WTC11 (cell line): ENCODE measurements around the gene LRRC32. TPM values are rescaled to one million over a fixed set of nuclear protein-coding genes. Genes with fewer than 3 reads are reported as not detected.

Experiments
- ATAC-seq: fragments of 200-7000 bp; cut with Tn5 transposase; 2 replicates; pipeline ENCODE4 v1.10.0; 2021; ENCODE audit warnings: mild to moderate bottlenecking, moderate library complexity
- CTCF ChIA-PET: fragments of 300-600 bp; sonication (Branson Sonifier 250); formaldehyde crosslinking; loops from one replicate; lab custom pipeline; 2021; ENCODE audit warnings: antibody characterized with exemption; lab: Charles Lee
- POLR2A ChIA-PET: fragments of 350-600 bp; sonication (Branson Sonifier 250); formaldehyde crosslinking; loops from one replicate; lab custom pipeline; 2021; ENCODE audit warnings: antibody characterized with exemption; lab: Charles Lee
- DNase-seq: peaks from one replicate; pipeline ENCODE4 v3.0.0; 2021; ENCODE audit warnings: low spot score
- H3K27ac Mint-ChIP-seq: 2 replicates; pipeline ENCODE4 v1.8.0; 2021; ENCODE audit warnings: mixed read lengths
- H3K27me3 Mint-ChIP-seq: 2 replicates; pipeline ENCODE4 v1.8.0; 2021; ENCODE audit warnings: low read depth, mild to moderate bottlenecking, moderate library complexity, mixed read lengths
- H3K36me3 Mint-ChIP-seq: 2 replicates; pipeline ENCODE4 v1.8.0; 2021; ENCODE audit warnings: mixed read lengths
- H3K4me1 Mint-ChIP-seq: 2 replicates; pipeline ENCODE4 v1.8.0; 2022; ENCODE audit warnings: mixed read lengths
- H3K4me3 Mint-ChIP-seq: 2 replicates; pipeline ENCODE4 v1.8.0; 2021; ENCODE audit warnings: mild to moderate bottlenecking, moderate library complexity, mixed read lengths
- H3K9me3 Mint-ChIP-seq: 2 replicates; pipeline ENCODE4 v1.8.0; 2021; ENCODE audit warnings: mixed read lengths
- ATF3 ChIP-seq: sonication (generic); formaldehyde crosslinking; conservative IDR thresholded peaks from 2 replicates; pipeline ENCODE4 v1.8.1; 2022; ENCODE audit warnings: mild to moderate bottlenecking, missing genetic modification reagents
- CBFB ChIP-seq: sonication (generic); formaldehyde crosslinking; IDR thresholded peaks from 2 replicates; pipeline ENCODE4 v1.8.1; 2022; ENCODE audit warnings: mild to moderate bottlenecking, low read depth, missing genetic modification reagents
- CREB1 ChIP-seq: sonication (generic); formaldehyde crosslinking; IDR thresholded peaks from 2 replicates; pipeline ENCODE4 v1.8.0; 2023; ENCODE audit warnings: mild to moderate bottlenecking, missing genetic modification reagents
- E2F1 ChIP-seq: sonication (generic); formaldehyde crosslinking; IDR thresholded peaks from 2 replicates; pipeline ENCODE4 v1.8.0; 2022; ENCODE audit warnings: mild to moderate bottlenecking, missing genetic modification reagents
- ESRRA ChIP-seq: sonication (generic); formaldehyde crosslinking; IDR thresholded peaks from 2 replicates; pipeline ENCODE4 v1.8.1; 2022; ENCODE audit warnings: mild to moderate bottlenecking, missing genetic modification reagents, borderline replicate concordance
- JUN ChIP-seq: sonication (generic); formaldehyde crosslinking; IDR thresholded peaks from 2 replicates; pipeline ENCODE4 v1.8.0; 2023; ENCODE audit warnings: mild to moderate bottlenecking, missing genetic modification reagents
- MXD4 ChIP-seq: fragments of 250-450 bp; sonication (Bioruptor Pico); IDR thresholded peaks from 2 replicates; pipeline ENCODE4 v1.8.0; 2021; ENCODE audit warnings: mild to moderate bottlenecking, moderate library complexity, borderline replicate concordance
- MYBL2 ChIP-seq: sonication (generic); formaldehyde crosslinking; IDR thresholded peaks from 2 replicates; pipeline ENCODE4 v1.8.1; 2023; ENCODE audit warnings: mild to moderate bottlenecking, moderate library complexity, missing genetic modification reagents
- NR2C2 ChIP-seq: sonication (generic); formaldehyde crosslinking; IDR thresholded peaks from 2 replicates; pipeline ENCODE4 v1.8.0; 2022; ENCODE audit warnings: mild to moderate bottlenecking, missing genetic modification reagents
- NR3C1 ChIP-seq: sonication (generic); formaldehyde crosslinking; conservative IDR thresholded peaks from 2 replicates; pipeline ENCODE4 v1.8.1; 2023; ENCODE audit warnings: low read depth, mild to moderate bottlenecking, missing genetic modification reagents
- PRRX2 ChIP-seq: fragments of 250-450 bp; sonication (Bioruptor Pico); IDR thresholded peaks from 2 replicates; pipeline ENCODE4 v1.8.0; 2021; ENCODE audit warnings: mild to moderate bottlenecking
- SMAD4 ChIP-seq: sonication (generic); formaldehyde crosslinking; IDR thresholded peaks from 2 replicates; pipeline ENCODE4 v1.8.0; 2022; ENCODE audit warnings: mild to moderate bottlenecking, missing genetic modification reagents
- SOX15 ChIP-seq: fragments of 250-450 bp; sonication (Bioruptor Pico); IDR thresholded peaks from 2 replicates; pipeline ENCODE4 v1.9.0; 2021; ENCODE audit warnings: mild to moderate bottlenecking
- SP1 ChIP-seq: sonication (generic); formaldehyde crosslinking; conservative IDR thresholded peaks from 2 replicates; pipeline ENCODE4 v1.8.1; 2022; ENCODE audit warnings: missing genetic modification reagents
- TEAD1 ChIP-seq: sonication (generic); formaldehyde crosslinking; IDR thresholded peaks from 2 replicates; pipeline ENCODE4 v1.8.0; 2022; ENCODE audit warnings: mild to moderate bottlenecking, missing genetic modification reagents
- ZNF317 ChIP-seq: sonication (generic); formaldehyde crosslinking; IDR thresholded peaks from 2 replicates; pipeline ENCODE4 v1.8.1; 2023; ENCODE audit warnings: low read depth, mild to moderate bottlenecking, moderate library complexity, missing genetic modification reagents, borderline replicate concordance
- ZNF416 ChIP-seq: fragments of 250-450 bp; sonication (Bioruptor Pico); IDR thresholded peaks from 2 replicates; pipeline ENCODE4 v1.9.0; 2021; ENCODE audit warnings: mild to moderate bottlenecking, inconsistent platforms
- ZNF425 ChIP-seq: fragments of 250-450 bp; sonication (Bioruptor Pico); conservative IDR thresholded peaks from 2 replicates; pipeline ENCODE4 v1.9.0; 2021; ENCODE audit warnings: mild to moderate bottlenecking
- ZNF512 ChIP-seq: sonication (generic); formaldehyde crosslinking; IDR thresholded peaks from 2 replicates; pipeline ENCODE4 v1.8.1; 2022; ENCODE audit warnings: missing genetic modification reagents, borderline replicate concordance
- total RNA-seq: library from RNA; stranded (reverse); gene quantifications from 3 replicates; pipeline ENCODE4 v1.2.3, GENCODE V29; 2021

LRRC32 gene
- total RNA-seq, 1 experiment from 2014 or later: 0.74 TPM

GRCh38 chr11:76624500-76625379, 45.8 kb downstream of the LRRC32 start:
- no peak for DNase-seq
- no peak overlapping the region for H3K4me3 Mint-ChIP-seq
- H3K4me1 Mint-ChIP-seq: 0 out of 2 replicates have a peak, but pooled peaks cover 4% of the 10 kb centered on the region
- POLR2A ChIA-PET: no interaction called here
- no peaks in the 10 kb centered on the region for H3K27me3 Mint-ChIP-seq
- ATAC-seq: no peak
- H3K9me3 Mint-ChIP-seq: no peaks in the 10 kb centered on the region
- H3K36me3 Mint-ChIP-seq: no peaks in the 10 kb centered on the region
- no peak overlapping the region for H3K27ac Mint-ChIP-seq
- no peak for TF ChIP-seq ATF3
- CTCF ChIA-PET: no interaction called here

- no peak overlapping the region for H3K27ac Mint-ChIP-seq
These were observed 46.6 kb downstream of the LRRC32 start for GRCh38 chr11:76623884-76624419.

GRCh38 chr11:76623171-76623883, 47.2 kb downstream of the LRRC32 start:
- POLR2A ChIA-PET: interaction anchor here (0.6 kb wide), 1 partner anchor 545 kb away, joined by 3 read pairs; no protein-coding TSS in a partner anchor
- no peak for TF ChIP-seq E2F1
- TF ChIP-seq ZNF425 (CRISPR knock-in tag): no peak
- no peak for TF ChIP-seq CBFB (CRISPR knock-in tag)
- no peak for TF ChIP-seq ESRRA (CRISPR knock-in tag)
- no peak for TF ChIP-seq PRRX2
- TF ChIP-seq ZNF317 (CRISPR knock-in tag): no peak
- no peak for TF ChIP-seq NR3C1
- no peak for TF ChIP-seq TEAD1
- no peak for TF ChIP-seq ATF3
- no peak for TF ChIP-seq MYBL2 (CRISPR knock-in tag)
- TF ChIP-seq SMAD4 (CRISPR knock-in tag): no peak
- no peak for TF ChIP-seq NR2C2 (CRISPR knock-in tag)
- no peak for TF ChIP-seq ZNF416 (CRISPR knock-in tag)
- TF ChIP-seq SOX15 (CRISPR knock-in tag): no peak
- DNase-seq (no peak), ATAC-seq (no peak)
- peaks cover 7% of the 10 kb centered on the region for H3K9me3 Mint-ChIP-seq
- H3K36me3 Mint-ChIP-seq: peaks cover 7% of the 10 kb centered on the region
- 0 out of 2 replicates have a peak, but pooled peaks cover 4% of the 10 kb centered on the region for H3K4me1 Mint-ChIP-seq
- CTCF ChIA-PET: no interaction called here
- H3K27ac Mint-ChIP-seq: no peak overlapping the region
- H3K27me3 Mint-ChIP-seq: peaks cover 4% of the 10 kb centered on the region; the same call in 1 of the 2 replicates
- no peak overlapping the region for H3K4me3 Mint-ChIP-seq

More at GRCh38 chr11:76623884-76624419, 46.6 kb downstream of the LRRC32 start:
- ChIA-PET POLR2A (interaction anchor here (0.6 kb wide), 1 partner anchor 545 kb away, joined by 3 read pairs; no protein-coding TSS in a partner anchor), CTCF (no interaction called here)
- no peak overlapping the region for H3K4me3 Mint-ChIP-seq
- peaks cover under 1% of the 10 kb centered on the region for H3K36me3 Mint-ChIP-seq
- H3K9me3 Mint-ChIP-seq: peaks cover 1% of the 10 kb centered on the region
- H3K27me3 Mint-ChIP-seq: no peaks in the 10 kb centered on the region; the same call in 1 of the 2 replicates
- no peak for TF ChIP-seq MXD4
- no peak for TF ChIP-seq SP1 (CRISPR knock-in tag)
- no peak for TF ChIP-seq ZNF512 (CRISPR knock-in tag)
- no peak for TF ChIP-seq CREB1 (CRISPR knock-in tag)
- TF ChIP-seq JUN: no peak
- ATAC-seq (no peak), DNase-seq (no peak)
- H3K4me1 Mint-ChIP-seq: 0 out of 2 replicates have a peak, but pooled peaks cover 4% of the 10 kb centered on the region
